GM23338 (cell line): Measurements from ENCODE around the gene CRADD. TPM values are rescaled to one million over a fixed set of nuclear protein-coding genes. Genes with fewer than 3 reads are reported as not detected.

Experiments used
- ATAC-seq: fragments of 200-7000 bp; cut with Tn5 transposase; 3 replicates; pipeline ENCODE4 v1.9.1; 2020
- DNase-seq: peaks from one replicate; pipeline ENCODE4 v3.0.0-alpha.2; 2015; ENCODE audit warnings: low spot score
- H2AFZ ChIP-seq: fragments of 200-600 bp; sonication (generic); 2 replicates; pipeline ENCODE4 v1.8.0; 2016; ENCODE audit warnings: antibody characterized with exemption, mild to moderate bottlenecking, moderate library complexity
- H3F3A ChIP-seq: fragments of 200-600 bp; sonication (generic); replicated peaks from 2 replicates; pipeline ENCODE4 v1.8.0; 2017; ENCODE audit warnings: antibody characterized with exemption, mixed run types, low read depth
- H3K27ac ChIP-seq: fragments of 200-600 bp; sonication (generic); 2 replicates; pipeline ENCODE4 v1.6.1; 2016; ENCODE audit warnings: low read depth
- H3K27me3 ChIP-seq: fragments of 200-600 bp; sonication (generic); 2 replicates; pipeline ENCODE4 v1.8.0; 2016; ENCODE audit warnings: mild to moderate bottlenecking, mixed run types, moderate library complexity; ENCODE audit not compliant: insufficient read depth
- H3K36me3 ChIP-seq: fragments of 200-600 bp; sonication (generic); 2 replicates; pipeline ENCODE4 v1.8.0; 2016; ENCODE audit warnings: mild to moderate bottlenecking; ENCODE audit not compliant: insufficient read depth
- H3K4me1 ChIP-seq: fragments of 200-600 bp; sonication (generic); 2 replicates; pipeline ENCODE4 v1.8.0; 2016; ENCODE audit warnings: mild to moderate bottlenecking, moderate library complexity; ENCODE audit not compliant: insufficient read depth
- H3K4me2 ChIP-seq: fragments of 200-600 bp; sonication (generic); 2 replicates; pipeline ENCODE4 v1.7.1; 2017; ENCODE audit warnings: mixed run types
- H3K4me3 ChIP-seq: fragments of 200-600 bp; sonication (generic); 2 replicates; pipeline ENCODE4 v1.6.1; 2016; ENCODE audit warnings: mixed run types
- H3K79me2 ChIP-seq: fragments of 200-600 bp; sonication (generic); replicated peaks from 2 replicates; pipeline ENCODE4 v1.8.0; 2017; ENCODE audit warnings: mild to moderate bottlenecking; ENCODE audit not compliant: insufficient read depth
- H3K9me2 ChIP-seq: fragments of 200-600 bp; sonication (generic); 2 replicates; pipeline ENCODE4 v1.8.0; 2017; ENCODE audit not compliant: insufficient read depth
- H4K20me1 ChIP-seq: fragments of 200-600 bp; sonication (generic); replicated peaks from 2 replicates; pipeline ENCODE4 v1.8.0; 2017; ENCODE audit warnings: mild to moderate bottlenecking; ENCODE audit not compliant: insufficient read depth
- H3K27ac Mint-ChIP-seq: 2 replicates; pipeline ENCODE4 v1.8.0; 2020; ENCODE audit warnings: inconsistent platforms, mild to moderate bottlenecking, moderate library complexity, mixed read lengths
- H3K27me3 Mint-ChIP-seq: 3 replicates; pipeline ENCODE4 v1.8.0; 2022; ENCODE audit warnings: low read depth, mild to moderate bottlenecking, moderate library complexity, mixed read lengths, inconsistent platforms; ENCODE audit not compliant: insufficient read depth, poor library complexity
- H3K36me3 Mint-ChIP-seq: 3 replicates; pipeline ENCODE4 v1.8.0; 2021; ENCODE audit warnings: low read depth, mild to moderate bottlenecking, inconsistent platforms, moderate library complexity, mixed read lengths
- H3K4me1 Mint-ChIP-seq: 3 replicates; pipeline ENCODE4 v1.8.0; 2020; ENCODE audit warnings: mild to moderate bottlenecking, inconsistent platforms, mixed read lengths
- H3K4me3 Mint-ChIP-seq: 3 replicates; pipeline ENCODE4 v1.8.0; 2021; ENCODE audit warnings: moderate library complexity, mild to moderate bottlenecking, inconsistent platforms, mixed read lengths
- H3K9me3 Mint-ChIP-seq: 3 replicates; pipeline ENCODE4 v1.8.0; 2020; ENCODE audit warnings: moderate library complexity, mild to moderate bottlenecking, inconsistent platforms, mixed read lengths
- CREB1 ChIP-seq: fragments of 250-450 bp; sonication (Bioruptor Pico); IDR thresholded peaks from 2 replicates; pipeline ENCODE4 v1.5.0; 2020; ENCODE audit warnings: low read depth, mild to moderate bottlenecking, moderate library complexity
- EZH2 ChIP-seq: fragments of 200-600 bp; sonication (generic); IDR thresholded peaks from one replicate; pipeline ENCODE4 v1.8.0; 2017; ENCODE audit warnings: antibody characterized with exemption, mild to moderate bottlenecking, low read depth; ENCODE audit not compliant: unreplicated experiment
- EZH2phosphoT487 ChIP-seq: fragments of 200-600 bp; sonication (generic); IDR thresholded peaks from one replicate; pipeline ENCODE4 v1.8.1; 2018; ENCODE audit warnings: antibody characterized with exemption; ENCODE audit not compliant: unreplicated experiment
- JUNB ChIP-seq: IDR thresholded peaks from one replicate; pipeline ENCODE4 v1.6.1; 2016; ENCODE audit warnings: antibody characterized with exemption; ENCODE audit not compliant: unreplicated experiment
- NANOG ChIP-seq: IDR thresholded peaks from 2 replicates; pipeline ENCODE4 v1.6.1; 2016; ENCODE audit warnings: antibody characterized with exemption, borderline replicate concordance
- POLR2AphosphoS5 ChIP-seq: IDR thresholded peaks from 2 replicates; pipeline ENCODE4 v1.6.1; 2016; ENCODE audit warnings: antibody characterized with exemption, low read depth
- STAT1 ChIP-seq: IDR thresholded peaks from one replicate; pipeline ENCODE4 v1.6.1; 2016; ENCODE audit warnings: antibody characterized with exemption; ENCODE audit not compliant: unreplicated experiment
- ZNF114 ChIP-seq: fragments of 250-450 bp; sonication (Bioruptor Pico); IDR thresholded peaks from 2 replicates; pipeline ENCODE4 v1.5.0; 2020; ENCODE audit warnings: mild to moderate bottlenecking, moderate library complexity
- ZNF331 ChIP-seq: fragments of 250-450 bp; sonication (Bioruptor Pico); IDR thresholded peaks from 2 replicates; pipeline ENCODE4 v1.5.0; 2020; ENCODE audit warnings: low read depth, mild to moderate bottlenecking, moderate library complexity
- polyA plus RNA-seq: library from polyadenylated mRNA; unstranded; fragments of >200 nt; fragmentation: Nextera tagmentation; extraction: Ambion mirVana; gene quantifications from 2 replicates; pipeline ENCODE4 v1.2.1, GENCODE V29; 2016
- total RNA-seq: library from RNA; depleted of rRNA; stranded (reverse); fragments of >200 nt; shearing (Covaris generic); gene quantifications from 2 replicates; pipeline ENCODE4 v1.2.3, GENCODE V29; 2014
- TF ChIP-seq, protein P1 (sequence below): fragments of 250-450 bp; sonication (Bioruptor Pico); IDR thresholded peaks from 2 replicates; pipeline ENCODE4 v1.5.0; 2020; ENCODE audit warnings: mild to moderate bottlenecking, moderate library complexity
- TF ChIP-seq, protein P2 (sequence below), 2 experiments: fragments of 200-600 bp in 1 of 2; sonication (generic) in 1 of 2; conservative IDR thresholded peaks; 2 replicates each; pipeline versions ENCODE4 v1.5.1 to v1.6.1; 2016 to 2017; ENCODE audit warnings: antibody characterized with exemption in 2 of 2, low read depth in 2 of 2, mild to moderate bottlenecking in 2 of 2, moderate library complexity in 1 of 2
- TF ChIP-seq, protein P3 (sequence below): IDR thresholded peaks from one replicate; pipeline ENCODE4 v1.6.1; 2018; ENCODE audit warnings: antibody characterized with exemption; ENCODE audit not compliant: unreplicated experiment
- TF ChIP-seq, protein P4 (sequence below): IDR thresholded peaks from 2 replicates; pipeline ENCODE4 v1.6.1; 2016; ENCODE audit warnings: antibody characterized with exemption

CRADD gene
- total and polyA plus RNA-seq, 2 experiments from 2014 or later: 6.3 to 27.9 TPM

DNA sequence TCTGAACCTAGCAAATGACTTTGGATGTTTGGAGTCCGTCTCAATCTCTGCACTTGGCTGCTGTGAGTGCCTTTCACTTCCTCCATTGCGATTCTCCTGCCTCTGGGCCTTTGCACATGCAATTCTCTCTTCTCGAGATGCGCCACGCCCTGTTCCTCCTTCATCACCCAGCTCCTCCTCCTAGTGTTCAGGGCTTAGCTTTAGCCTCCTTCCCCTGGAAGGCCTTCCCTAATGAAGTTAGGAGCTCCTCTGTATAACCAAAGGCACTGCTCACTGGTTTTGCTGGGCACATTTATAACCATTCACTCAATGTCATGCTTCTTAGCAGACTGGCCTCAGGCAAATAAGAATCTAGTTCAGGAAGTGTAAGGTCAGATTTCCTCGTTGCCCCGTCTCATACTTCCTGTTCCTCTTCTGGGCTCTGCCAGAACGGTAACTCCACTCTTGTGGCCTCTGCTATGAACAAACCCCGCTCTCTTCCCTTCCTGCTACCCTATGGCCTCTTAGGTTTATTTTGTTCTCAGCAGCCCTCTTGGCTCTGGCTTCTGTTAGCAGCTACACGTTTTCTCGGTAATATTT is 171.4 kb downstream of the CRADD start:
- Histone ChIP-seq H3K79me2 (no peaks in the 10 kb centered on the region), H3K4me1 (no peaks in the 10 kb centered on the region), H3F3A (no peaks in the 10 kb centered on the region), H3K9me2 (no peaks in the 10 kb centered on the region), H3K27me3 (no peaks in the 10 kb centered on the region), H4K20me1 (no peaks in the 10 kb centered on the region), H3K27ac (no peak overlapping the region), H3K4me3 (no peak overlapping the region), H2AFZ (no peak overlapping the region), H3K4me2 (no peak overlapping the region), H3K36me3 (no peaks in the 10 kb centered on the region)
- TF ChIP-seq, protein P1, sequence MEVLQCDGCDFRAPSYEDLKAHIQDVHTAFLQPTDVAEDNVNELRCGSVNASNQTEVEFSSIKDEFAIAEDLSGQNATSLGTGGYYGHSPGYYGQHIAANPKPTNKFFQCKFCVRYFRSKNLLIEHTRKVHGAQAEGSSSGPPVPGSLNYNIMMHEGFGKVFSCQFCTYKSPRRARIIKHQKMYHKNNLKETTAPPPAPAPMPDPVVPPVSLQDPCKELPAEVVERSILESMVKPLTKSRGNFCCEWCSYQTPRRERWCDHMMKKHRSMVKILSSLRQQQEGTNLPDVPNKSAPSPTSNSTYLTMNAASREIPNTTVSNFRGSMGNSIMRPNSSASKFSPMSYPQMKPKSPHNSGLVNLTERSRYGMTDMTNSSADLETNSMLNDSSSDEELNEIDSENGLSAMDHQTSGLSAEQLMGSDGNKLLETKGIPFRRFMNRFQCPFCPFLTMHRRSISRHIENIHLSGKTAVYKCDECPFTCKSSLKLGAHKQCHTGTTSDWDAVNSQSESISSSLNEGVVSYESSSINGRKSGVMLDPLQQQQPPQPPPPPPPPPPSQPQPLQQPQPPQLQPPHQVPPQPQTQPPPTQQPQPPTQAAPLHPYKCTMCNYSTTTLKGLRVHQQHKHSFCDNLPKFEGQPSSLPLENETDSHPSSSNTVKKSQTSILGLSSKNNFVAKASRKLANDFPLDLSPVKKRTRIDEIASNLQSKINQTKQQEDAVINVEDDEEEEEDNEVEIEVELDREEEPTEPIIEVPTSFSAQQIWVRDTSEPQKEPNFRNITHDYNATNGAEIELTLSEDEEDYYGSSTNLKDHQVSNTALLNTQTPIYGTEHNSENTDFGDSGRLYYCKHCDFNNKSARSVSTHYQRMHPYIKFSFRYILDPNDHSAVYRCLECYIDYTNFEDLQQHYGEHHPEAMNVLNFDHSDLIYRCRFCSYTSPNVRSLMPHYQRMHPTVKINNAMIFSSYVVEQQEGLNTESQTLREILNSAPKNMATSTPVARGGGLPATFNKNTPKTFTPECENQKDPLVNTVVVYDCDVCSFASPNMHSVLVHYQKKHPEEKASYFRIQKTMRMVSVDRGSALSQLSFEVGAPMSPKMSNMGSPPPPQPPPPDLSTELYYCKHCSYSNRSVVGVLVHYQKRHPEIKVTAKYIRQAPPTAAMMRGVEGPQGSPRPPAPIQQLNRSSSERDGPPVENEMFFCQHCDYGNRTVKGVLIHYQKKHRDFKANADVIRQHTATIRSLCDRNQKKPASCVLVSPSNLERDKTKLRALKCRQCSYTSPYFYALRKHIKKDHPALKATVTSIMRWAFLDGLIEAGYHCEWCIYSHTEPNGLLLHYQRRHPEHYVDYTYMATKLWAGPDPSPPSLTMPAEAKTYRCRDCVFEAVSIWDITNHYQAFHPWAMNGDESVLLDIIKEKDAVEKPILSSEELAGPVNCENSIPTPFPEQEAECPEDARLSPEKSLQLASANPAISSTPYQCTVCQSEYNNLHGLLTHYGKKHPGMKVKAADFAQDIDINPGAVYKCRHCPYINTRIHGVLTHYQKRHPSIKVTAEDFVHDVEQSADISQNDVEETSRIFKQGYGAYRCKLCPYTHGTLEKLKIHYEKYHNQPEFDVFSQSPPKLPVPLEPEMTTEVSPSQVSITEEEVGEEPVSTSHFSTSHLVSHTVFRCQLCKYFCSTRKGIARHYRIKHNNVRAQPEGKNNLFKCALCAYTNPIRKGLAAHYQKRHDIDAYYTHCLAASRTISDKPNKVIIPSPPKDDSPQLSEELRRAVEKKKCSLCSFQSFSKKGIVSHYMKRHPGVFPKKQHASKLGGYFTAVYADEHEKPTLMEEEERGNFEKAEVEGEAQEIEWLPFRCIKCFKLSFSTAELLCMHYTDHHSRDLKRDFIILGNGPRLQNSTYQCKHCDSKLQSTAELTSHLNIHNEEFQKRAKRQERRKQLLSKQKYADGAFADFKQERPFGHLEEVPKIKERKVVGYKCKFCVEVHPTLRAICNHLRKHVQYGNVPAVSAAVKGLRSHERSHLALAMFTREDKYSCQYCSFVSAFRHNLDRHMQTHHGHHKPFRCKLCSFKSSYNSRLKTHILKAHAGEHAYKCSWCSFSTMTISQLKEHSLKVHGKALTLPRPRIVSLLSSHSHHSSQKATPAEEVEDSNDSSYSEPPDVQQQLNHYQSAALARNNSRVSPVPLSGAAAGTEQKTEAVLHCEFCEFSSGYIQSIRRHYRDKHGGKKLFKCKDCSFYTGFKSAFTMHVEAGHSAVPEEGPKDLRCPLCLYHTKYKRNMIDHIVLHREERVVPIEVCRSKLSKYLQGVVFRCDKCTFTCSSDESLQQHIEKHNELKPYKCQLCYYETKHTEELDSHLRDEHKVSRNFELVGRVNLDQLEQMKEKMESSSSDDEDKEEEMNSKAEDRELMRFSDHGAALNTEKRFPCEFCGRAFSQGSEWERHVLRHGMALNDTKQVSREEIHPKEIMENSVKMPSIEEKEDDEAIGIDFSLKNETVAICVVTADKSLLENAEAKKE (CRISPR knock-in tag): no peak
- TF ChIP-seq POLR2AphosphoS5: no peak
- no peak for TF ChIP-seq CREB1 (CRISPR knock-in tag)
- no peak for TF ChIP-seq EZH2phosphoT487
- no peak for TF ChIP-seq STAT1
- TF ChIP-seq, protein P2, sequence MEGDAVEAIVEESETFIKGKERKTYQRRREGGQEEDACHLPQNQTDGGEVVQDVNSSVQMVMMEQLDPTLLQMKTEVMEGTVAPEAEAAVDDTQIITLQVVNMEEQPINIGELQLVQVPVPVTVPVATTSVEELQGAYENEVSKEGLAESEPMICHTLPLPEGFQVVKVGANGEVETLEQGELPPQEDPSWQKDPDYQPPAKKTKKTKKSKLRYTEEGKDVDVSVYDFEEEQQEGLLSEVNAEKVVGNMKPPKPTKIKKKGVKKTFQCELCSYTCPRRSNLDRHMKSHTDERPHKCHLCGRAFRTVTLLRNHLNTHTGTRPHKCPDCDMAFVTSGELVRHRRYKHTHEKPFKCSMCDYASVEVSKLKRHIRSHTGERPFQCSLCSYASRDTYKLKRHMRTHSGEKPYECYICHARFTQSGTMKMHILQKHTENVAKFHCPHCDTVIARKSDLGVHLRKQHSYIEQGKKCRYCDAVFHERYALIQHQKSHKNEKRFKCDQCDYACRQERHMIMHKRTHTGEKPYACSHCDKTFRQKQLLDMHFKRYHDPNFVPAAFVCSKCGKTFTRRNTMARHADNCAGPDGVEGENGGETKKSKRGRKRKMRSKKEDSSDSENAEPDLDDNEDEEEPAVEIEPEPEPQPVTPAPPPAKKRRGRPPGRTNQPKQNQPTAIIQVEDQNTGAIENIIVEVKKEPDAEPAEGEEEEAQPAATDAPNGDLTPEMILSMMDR (conservative IDR thresholded peaks at IDR 0.05; ENCODE audit: low read depth in 2 of 2): no peak
- TF ChIP-seq, protein P3, sequence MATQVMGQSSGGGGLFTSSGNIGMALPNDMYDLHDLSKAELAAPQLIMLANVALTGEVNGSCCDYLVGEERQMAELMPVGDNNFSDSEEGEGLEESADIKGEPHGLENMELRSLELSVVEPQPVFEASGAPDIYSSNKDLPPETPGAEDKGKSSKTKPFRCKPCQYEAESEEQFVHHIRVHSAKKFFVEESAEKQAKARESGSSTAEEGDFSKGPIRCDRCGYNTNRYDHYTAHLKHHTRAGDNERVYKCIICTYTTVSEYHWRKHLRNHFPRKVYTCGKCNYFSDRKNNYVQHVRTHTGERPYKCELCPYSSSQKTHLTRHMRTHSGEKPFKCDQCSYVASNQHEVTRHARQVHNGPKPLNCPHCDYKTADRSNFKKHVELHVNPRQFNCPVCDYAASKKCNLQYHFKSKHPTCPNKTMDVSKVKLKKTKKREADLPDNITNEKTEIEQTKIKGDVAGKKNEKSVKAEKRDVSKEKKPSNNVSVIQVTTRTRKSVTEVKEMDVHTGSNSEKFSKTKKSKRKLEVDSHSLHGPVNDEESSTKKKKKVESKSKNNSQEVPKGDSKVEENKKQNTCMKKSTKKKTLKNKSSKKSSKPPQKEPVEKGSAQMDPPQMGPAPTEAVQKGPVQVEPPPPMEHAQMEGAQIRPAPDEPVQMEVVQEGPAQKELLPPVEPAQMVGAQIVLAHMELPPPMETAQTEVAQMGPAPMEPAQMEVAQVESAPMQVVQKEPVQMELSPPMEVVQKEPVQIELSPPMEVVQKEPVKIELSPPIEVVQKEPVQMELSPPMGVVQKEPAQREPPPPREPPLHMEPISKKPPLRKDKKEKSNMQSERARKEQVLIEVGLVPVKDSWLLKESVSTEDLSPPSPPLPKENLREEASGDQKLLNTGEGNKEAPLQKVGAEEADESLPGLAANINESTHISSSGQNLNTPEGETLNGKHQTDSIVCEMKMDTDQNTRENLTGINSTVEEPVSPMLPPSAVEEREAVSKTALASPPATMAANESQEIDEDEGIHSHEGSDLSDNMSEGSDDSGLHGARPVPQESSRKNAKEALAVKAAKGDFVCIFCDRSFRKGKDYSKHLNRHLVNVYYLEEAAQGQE: no peak
- TF ChIP-seq, protein P4, sequence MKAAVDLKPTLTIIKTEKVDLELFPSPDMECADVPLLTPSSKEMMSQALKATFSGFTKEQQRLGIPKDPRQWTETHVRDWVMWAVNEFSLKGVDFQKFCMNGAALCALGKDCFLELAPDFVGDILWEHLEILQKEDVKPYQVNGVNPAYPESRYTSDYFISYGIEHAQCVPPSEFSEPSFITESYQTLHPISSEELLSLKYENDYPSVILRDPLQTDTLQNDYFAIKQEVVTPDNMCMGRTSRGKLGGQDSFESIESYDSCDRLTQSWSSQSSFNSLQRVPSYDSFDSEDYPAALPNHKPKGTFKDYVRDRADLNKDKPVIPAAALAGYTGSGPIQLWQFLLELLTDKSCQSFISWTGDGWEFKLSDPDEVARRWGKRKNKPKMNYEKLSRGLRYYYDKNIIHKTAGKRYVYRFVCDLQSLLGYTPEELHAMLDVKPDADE: no peak
- TF ChIP-seq ZNF331 (CRISPR knock-in tag): no peak
- TF ChIP-seq EZH2: no peak
- no peak for TF ChIP-seq JUNB
- TF ChIP-seq ZNF114 (CRISPR knock-in tag): no peak
- no peak for TF ChIP-seq NANOG
- H3K4me3 Mint-ChIP-seq: no peak overlapping the region
- peaks cover 3% of the 10 kb centered on the region; the same call in 2 of the 3 replicates for H3K4me1 Mint-ChIP-seq
- H3K36me3 Mint-ChIP-seq: no peaks in the 10 kb centered on the region
- no peaks in the 10 kb centered on the region for H3K9me3 Mint-ChIP-seq
- ATAC-seq: no peak
- DNase-seq: no peak
- no peak overlapping the region; the same call in 1 of the 2 replicates for H3K27ac Mint-ChIP-seq
- H3K27me3 Mint-ChIP-seq: no peaks in the 10 kb centered on the region
